CD4-positive, alpha-beta T cell treated with Interleukin-15 for 1 hour (primary cell): ENCODE results near the gene ARMC9.
"Not testable (repeated sequence)": the region's sequence is repeated elsewhere in the genome, so short reads cannot be mapped to it uniquely, and the experiment has no call there.

ENCODE experiments used
- DNase-seq: peaks from one replicate; pipeline ENCODE4 v3.0.0-alpha.2; 2020

The ARMC9 gene

DNA sequence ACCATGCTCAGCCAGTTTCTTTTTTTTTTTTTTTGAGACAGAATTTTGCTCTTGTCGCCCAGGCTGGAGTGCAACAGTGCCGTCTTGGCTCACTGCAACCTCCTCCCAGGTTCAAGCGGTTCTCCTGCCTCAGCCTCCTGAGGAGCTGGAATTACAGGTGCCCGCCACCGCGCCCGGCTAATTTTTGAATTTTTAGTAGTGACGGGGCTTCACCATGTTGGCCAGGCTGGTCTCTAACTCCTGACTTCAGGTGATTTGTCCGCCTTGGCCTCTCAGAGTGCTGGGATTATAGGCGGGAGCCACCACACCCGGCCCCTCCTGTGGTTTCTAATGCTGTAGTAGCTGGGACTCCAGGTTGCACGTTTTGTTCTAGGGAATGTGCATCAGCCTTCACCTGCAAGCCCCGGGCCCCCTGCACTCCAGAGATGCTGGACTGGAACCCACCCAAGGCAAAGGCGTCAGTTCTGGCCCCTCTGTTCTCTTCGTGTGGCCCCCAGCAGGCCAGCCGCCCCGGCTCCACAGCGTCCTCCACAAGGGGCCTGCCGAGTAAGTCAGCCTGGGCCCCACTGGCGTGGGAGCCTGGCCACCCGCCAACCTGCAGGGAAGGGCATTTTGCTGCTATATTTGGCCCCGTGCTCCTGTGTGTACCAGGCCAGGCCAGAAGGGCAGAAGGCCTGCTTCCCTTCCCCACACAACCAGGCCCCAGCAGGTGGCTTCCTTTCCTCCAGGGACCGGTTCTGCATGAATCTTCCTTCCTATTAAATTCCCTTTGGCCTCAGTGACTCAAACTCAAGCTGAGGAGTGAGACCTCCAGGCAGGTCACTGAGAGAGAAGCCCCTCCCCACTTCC lies 171.4 kb downstream of the ARMC9 start:
- no peak for DNase-seq

DNA sequence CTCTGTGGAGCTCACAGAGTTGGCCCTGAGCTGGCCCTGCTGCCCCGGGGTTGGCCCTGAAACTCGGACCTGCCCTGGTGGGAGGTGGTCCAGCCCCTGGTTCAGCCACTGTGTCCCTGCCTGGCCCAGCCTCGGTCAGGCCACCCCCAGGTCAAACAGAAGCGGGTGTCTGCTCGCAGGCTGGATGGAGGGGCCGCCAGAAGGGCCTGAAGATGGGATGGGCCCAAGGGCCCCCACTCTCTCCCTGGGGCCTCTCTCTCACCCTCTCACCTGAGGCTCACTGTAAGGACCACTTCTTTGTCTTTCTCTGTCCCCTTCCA lies 172.0 kb downstream of the ARMC9 start:
- DNase-seq: no peak

DNA sequence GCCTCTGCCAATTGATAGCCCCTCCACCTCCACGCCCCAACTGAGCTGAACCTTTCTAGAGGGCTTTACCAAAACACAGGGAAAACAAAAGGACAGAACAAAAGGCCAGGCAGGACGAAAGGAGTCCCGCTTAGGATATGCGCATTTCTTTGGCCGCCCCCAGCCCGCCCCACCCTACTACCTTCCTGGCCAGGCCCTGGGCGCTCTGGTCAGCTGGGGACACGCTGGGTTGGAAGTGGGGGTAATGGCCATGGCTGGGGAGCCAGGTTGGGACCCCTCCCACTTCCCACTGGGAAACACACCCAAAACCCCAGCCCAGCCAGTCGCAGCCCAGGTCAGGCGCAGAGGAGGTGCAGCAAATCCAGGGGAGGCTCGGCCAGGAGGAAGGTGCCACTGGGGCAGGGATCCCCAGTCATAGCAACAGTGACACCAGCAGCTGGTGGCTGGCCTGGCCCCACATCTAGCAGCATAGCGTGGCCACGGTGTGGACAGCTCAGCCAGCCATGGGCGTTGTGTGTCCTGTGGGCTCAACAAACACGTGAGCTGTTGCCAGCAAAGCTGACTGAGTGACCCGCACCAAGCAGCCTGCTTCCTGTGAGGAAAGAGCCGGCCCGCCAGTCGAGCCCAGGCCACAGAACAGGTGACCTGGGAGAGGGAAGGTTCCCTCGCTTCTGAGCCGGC lies 172.5 kb downstream of the ARMC9 start:
- DNase-seq: no peak

DNA sequence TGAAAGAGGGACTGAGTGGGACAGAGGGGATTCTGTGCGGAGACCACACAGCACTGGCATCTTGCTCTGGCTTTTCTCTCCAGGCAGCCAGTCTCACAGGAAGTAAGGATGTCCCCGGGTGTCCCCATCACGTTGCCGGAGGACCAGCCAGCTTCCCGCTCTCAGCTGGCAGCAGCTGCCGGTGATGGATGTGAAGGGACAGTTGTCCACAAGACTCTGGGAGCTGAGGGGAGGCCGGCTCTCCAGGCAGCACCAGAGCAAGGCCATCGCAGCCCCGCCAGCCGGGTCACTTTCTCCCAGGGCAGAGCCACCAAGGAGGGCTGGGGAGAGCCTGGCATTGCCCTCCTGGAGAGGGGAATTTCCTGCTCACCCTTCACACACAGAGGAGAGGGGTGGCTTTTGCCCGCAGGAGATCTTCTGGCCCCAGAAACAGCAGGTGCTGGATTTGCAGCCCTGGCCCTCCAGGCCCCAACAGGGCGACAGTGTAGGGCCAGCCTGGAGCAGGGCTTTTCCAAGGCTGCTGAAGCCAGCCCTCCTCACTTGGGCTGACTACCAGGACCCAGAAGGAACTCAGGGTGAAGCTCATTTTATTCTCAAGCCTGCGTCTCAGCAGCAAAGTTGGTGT lies 173.1 kb downstream of the ARMC9 start:
- DNase-seq: no peak

DNA sequence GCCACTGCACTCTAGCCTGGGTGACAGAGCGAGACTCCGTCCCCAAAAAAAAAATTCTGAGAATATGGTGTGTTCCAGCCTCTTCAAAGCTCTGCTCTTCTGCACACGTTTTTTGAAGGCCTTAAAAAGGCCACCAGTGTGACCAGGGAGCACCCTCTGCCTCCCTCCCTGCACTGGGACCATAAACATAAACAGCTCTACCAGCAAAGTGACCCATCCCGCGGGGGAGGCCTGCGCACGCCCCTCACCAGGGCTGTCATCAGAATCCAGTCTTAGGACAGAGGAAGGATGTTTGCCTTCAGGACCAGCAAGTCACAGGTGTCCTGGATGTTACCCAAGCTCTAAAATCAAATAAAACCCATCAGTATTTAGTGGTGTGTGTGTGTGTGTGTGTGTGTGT lies 173.9 kb downstream of the ARMC9 start:
- DNase-seq: no peak

DNA sequence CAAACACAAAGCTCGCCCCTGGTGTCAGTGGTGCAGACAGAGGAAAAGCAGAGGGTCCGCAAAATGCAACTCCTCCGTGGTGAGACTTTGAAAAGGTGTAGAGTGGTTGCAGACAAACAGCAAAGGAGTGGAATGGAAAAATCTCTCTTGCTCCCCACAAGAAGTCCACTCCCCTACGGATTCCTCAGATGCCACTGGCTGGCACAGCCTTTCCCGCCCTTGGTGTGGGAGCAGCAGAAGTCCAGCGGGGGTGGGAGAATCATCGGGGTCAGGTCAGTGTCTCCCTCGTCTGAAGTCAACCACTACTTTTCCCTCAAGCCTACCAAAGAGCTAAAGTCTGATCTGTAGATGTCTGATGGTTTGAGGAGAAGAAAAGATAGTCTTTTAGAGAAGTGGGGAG lies 174.8 kb downstream of the ARMC9 start:
- no peak for DNase-seq

DNA sequence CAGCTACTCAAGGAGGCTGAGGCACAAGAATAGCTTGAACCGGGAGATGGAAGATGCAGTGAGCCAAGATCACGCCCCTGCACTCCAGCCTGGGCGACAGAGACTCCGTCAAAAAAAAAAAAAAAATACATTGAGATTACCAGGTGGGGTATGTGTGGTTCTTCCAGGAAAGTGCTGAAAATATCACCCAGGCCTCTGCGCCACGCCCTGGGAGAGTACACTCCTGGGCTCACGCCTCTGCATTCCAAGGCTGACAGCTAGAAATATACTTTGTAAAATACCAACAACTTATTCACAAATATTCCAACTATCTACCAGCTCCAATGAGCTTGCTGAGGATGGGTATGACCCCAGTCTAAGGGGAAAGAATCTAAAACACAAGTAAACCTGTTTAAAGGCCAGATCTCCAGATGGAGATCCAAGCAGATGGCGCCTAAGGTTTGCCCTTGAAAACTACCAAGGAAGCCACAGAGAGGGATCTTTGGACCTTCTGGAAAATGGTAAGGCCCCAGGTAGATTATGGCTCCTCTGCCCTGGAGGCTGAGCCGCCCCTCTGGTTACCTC lies 175.4 kb downstream of the ARMC9 start:
- DNase-seq: no peak

DNA sequence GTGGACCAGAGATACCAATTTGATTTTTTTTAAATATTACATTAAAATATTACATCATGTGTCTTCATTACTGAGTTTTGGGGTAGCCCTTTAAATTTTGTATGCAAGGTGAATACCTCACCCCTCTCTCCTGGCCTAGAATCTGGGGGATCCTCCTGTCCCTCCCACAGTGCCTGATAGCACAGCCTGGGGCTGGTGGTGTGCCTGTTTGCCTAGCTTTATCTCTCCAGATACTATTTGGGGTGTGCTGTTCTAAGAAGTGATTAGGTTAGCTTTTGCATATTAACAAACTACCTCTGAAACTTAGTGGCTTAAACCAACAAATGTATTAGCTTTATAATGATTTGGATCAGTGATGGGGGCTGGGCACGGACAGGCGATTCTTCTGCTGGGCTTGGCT lies 176.3 kb downstream of the ARMC9 start:
- no peak for DNase-seq

DNA sequence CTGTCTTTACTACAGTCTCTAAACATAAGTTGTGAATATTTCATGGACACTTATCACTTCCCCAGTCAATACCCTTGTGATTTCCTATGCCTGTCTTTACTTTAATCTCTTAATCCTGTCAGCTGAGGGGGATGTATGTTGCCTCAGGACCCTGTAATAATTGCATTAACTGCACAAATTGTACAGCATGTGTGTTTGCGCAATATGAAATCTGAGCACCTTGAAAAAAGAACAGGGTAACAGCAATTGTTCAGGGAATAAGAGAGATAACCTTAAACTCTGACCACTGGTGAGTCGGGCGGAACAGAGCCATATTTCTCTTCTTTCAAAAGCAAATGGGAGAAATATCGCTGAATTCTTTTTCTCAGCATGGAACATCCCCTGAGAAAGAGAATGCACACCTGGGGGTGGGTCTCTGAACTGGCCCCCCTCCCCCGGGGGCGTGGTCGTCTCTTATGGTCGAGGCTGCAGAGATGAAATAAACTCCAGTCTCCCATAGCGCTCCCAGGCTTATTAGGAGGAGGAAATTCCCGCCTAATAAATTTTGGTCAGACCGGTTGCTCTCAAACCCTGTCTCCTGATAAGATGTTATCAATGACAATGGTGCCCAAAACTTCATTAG lies 177.7 kb downstream of the ARMC9 start:
- not testable (repeated sequence) for DNase-seq

DNA sequence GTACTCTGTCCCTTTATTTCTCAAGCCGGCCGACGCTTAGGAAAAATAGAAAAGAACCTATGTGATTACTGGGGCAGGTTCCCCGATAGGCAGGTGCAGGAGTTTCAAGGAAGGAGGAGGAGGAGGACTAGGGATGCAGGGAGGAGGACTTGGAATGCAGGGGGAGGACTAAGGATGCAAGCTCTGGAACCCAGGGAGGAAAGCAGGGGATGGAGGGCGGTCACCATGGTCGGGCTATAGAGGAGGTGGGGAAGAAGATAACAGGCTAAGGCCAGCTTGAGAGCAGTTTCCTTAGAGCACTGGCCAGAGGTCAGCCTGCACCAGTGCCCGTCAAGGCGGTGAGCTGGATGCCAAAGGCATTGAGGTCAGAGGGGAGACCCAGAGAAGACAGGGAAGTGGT lies 178.4 kb downstream of the ARMC9 start:
- no peak for DNase-seq

DNA sequence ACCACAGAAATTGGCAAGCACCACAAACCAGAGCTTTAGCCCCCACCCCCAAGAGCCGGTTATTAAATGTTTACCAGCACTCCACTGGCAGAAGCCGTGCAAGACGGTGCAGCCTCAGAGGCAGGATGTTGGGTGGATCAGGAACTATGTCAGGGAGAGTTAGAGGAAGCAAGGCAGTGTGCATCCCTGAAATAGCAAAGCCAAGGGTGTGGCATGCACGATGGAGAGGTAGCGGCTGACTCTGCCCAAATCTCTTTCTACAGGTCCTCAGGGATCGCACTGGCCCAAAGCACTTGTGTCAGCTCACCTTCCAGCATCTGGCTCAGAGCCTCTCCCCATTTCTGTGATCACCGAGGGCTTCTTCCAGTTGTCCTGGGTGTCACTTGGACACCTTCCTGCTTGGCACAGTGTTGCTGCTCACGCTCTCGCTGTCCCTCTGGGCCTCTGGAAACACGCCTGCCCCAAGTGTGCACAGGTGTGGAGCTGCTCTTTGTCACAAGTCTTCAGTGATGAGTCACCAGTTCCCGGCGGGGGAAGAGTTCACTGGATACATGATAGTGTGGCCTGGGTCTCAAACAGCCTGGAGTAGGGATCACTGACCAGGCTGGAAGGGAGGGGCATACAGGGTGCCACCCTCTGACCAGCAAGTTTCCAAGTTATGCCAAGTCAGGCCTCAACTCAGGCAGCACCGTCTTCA lies 179.7 kb downstream of the ARMC9 start:
- DNase-seq: no peak

DNA sequence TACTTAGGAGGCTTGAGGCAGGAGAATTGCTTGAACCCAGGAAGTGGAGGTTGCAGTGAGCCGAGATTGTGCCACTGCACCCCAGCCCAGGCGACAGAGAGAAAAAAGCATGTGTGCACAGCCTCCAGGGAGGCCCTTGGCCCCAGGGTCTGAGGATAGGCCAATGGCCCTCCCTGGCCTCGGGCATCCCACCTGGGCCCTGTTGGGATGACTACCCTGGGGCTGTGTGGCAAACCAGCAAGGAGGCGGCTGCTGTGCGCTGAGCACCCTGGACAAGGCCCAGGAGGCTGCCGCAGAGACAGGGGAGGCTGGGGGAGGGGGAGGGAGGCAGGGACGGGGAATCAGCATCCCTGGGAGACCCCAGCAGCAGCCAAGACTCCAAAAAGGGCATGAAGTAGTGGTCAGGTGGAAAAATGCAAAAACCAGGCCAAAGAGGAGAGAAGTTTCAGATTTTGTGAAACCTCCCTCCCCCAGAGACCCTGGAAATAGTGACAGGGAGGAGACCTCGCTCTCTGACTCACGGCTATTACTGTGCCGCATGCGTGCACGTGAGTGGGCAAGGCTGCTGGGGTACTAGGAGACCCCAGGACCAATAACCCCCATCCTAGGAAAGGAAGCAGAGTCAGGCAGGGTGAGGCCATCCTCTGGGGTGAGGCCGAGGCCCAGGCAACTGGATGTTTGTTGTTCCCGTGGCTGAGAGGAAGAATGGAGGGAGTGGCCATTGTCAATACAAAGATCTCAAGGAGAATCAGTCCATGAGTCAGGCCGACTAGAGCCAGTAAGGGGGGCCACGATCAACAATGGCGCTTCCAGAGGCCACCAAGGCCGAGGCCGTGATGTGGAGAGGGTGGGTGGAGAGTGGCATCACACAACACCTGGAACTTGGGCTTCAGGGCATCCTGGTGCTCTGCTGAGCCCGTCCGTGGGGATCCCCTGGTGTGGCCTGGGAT lies 181.1 kb downstream of the ARMC9 start:
- DNase-seq: no peak

DNA sequence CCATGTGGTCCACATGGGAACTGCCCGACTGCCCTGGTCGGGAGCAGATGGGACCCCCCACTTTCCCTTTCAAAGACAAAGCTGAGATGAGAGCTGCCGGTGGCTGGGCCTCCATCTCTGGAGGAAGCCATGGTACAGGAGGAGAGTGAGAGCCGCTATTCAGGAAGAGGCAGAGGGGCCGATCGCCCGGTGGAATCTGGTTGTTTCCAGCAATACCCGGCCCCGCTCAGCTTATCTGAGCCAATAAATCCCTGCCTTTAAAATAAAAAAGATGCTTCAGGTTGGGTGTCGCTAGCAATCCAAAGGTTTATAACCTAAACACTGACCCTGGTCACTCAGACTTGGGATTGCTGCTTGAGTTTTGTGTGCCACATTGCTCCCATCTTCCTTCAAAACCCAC lies 181.9 kb downstream of the ARMC9 start:
- no peak for DNase-seq

DNA sequence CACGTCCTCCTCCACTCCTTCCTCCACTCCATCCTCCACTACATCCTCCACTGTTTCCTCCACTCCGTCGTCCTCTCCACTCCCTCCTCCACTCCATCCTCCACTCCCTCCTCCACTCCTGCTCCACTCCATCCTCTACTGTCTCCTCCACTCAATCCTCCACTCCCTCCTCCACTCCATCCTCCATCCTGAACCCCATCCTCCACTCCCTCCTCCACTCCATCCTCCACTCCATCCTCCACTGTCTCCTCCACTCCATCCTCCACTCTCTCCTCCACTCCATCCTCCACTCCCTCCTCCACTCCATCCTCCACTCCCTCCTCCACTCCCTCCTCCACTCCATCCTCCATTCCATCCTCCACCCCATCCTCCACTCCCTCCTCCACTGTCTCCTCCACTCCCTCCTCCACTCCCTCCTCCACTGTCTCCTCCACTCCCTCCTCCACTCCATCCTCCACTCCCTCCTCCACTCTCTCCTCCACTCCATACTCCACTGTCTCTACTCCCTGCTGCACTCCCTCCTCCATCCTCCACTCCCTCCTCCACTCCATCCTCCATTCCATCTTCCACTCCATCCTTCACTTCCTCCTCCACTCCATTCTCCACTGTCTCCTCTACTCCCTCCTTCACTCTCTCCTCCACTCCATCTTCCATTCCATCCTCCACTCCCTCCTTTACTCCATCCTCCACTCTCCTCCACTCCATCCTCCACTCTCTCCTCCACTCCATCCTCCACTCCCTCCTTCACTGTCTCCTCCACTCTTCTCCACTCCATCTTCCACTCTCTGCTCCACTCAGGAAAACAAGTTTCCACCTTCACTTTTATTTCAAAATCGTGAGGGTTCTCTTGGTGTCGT lies 182.8 kb downstream of the ARMC9 start:
- DNase-seq: no peak

DNA sequence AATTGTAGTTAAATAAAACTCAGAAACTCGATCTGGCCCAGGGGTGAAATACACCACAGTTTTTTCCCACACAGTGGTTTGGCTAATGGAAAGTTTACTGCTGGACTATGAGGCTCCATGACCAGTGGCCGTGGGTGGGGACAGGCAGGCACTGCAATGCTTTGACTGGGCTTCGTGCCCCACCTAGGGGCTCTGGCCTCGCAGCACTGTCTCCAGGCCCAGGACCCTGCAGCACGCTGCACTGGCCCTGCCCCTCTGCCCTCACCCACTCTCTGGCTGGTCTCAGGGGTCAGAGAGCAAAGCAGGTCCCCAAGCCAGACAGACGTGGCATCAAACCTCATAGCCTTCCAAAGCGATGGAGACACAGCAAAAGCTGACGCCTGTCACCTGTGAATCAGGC lies 183.7 kb downstream of the ARMC9 start:
- no peak for DNase-seq

DNA sequence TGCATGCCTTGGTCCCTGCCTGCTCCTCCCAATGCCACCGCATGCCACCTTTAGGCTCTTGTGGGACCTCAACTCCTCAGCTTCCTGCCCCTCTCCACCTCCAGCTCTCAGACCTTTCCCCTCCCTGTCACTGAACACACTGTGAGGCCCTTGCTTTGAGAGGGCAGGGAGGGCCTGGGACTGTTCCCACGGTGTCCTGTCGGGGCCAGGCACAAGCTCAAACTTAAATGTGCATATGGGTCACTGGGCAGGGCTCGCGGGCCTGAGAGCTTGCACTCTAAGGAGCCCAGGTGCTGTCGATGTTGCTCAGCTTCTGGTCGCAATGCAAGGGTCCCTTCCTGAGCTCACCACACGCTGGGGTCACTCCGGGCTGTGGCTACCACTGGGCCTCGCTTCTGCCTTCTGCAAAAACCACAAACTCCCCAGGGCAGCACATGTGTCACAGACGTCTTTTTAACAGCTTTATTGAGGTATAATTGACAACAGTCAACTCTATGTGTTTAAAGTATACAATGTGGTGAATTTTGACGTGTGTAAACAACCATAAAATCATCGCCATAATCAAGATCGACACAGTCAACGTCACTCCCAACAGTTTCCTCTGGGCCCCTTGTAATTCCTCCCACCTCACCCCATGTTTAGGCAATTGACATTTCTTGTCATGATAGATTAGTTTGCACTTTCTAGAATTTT lies 185.1 kb downstream of the ARMC9 start:
- DNase-seq: no peak

DNA sequence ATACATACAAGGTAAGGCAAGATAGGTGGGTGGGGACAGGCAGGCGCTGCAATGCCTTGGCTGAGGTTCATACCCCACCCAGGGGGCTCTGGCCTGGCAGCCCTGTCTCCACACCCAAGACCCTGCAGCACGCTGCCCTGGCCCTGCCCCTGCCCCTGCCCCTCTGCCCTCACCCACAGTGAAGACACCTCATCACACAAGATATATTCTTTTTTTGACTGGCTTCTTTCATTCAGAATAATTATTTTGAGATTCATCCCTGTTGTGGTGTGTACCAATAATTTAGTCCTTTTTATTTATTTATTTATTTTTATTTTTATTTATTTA lies 185.6 kb downstream of the ARMC9 start:
- DNase-seq: no peak

DNA sequence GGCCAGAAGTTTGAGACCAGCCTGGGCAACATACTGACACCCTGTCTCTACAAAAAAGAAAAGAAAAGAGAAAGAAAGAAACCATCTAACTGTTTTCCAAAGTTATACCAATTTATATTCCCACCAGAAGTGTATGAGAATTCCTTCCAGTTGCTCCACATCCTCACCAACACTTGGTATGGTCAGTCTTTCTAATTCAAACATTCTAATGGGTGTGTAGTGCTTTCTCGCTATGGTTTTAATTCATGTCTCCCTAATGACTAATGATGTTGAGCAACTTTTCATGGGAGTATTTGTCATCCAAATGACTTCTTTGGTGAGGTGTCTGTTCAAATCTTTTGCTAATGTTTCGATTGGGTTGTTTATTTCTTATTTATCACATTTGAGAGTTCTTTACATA lies 186.5 kb downstream of the ARMC9 start:
- no peak for DNase-seq

DNA sequence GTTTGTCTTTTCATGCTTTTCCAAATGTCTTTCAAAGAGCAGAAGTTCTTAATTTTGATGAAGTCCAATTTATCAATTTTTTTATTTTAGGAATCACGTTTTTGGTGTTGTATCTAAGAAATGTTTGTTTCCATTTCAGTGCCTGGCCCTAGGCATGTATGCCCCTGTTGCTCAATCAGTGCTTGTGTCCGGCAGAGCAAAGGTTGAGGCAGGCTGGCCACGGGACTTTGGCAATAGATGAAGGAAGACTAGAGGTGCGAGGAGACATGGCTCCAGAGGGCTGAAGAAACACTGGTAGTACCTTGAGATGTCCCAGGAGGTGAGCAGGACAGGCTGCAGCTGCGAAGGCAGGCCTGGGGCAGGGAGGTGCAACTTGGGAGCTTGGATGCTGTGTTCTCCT lies 187.0 kb downstream of the ARMC9 start:
- no peak for DNase-seq

DNA sequence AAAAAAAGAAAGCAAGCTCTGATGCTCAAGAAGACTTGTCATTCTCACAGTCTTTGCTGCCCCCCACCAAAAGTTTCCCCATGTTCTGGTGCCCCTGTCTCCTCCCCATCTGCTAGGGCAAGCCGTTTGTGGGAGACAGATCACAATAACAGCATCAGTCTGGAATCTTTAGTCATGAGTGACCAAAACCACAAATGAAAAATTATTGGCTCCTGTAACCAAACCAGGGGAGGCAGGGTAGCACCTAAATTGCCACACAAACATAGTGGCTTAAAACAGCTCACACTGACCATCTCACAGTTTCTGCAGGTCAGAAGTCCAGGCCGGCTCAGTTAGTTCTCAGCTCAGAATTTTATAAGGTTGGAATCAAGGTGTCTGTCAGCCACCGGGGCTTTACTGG lies 188.0 kb downstream of the ARMC9 start:
- no peak for DNase-seq
